ENCODE data around the gene ARGLU1. TPM values are rescaled to one million over a fixed set of nuclear protein-coding genes. Genes with fewer than 3 reads are reported as not detected.

The ARGLU1 gene
- total RNA-seq, 1 donor from 2014 or later = 56.9 TPM

- Histone ChIP-seq H2AFZ (ENCODE audit: low read depth, low read length) (no peak overlapping the region), H4K20me1 (ENCODE audit: insufficient read depth, low read length) (peaks cover 43% of the 10 kb centered on the region), H3K79me2 (ENCODE audit: insufficient read depth, low read length) (peaks cover 100% of the 10 kb centered on the region), H3K9me3 (ENCODE audit: insufficient read depth, low read depth, low read length) (no peaks in the 10 kb centered on the region), H3K9ac (ENCODE audit: low read length) (no peak overlapping the region), H3K4me1 (ENCODE audit: insufficient read depth, low read length) (peaks cover 40% of the 10 kb centered on the region), H3K36me3 (ENCODE audit: insufficient read depth, low read length) (peaks cover 2% of the 10 kb centered on the region), H3K4me2 (ENCODE audit: low read length) (no peak overlapping the region), H3K4me3 (ENCODE audit: insufficient read depth, low read depth, low read length) (no peak overlapping the region), H3K27me3 (ENCODE audit: insufficient read depth, low read length) (no peaks in the 10 kb centered on the region), H3K27ac (ENCODE audit: low read depth, low read length) (no peak overlapping the region)
- Mint-ChIP-seq H3K4me1 (ENCODE audit: low read depth, unreplicated experiment) (peaks cover 66% of the 10 kb centered on the region), H3K27ac (ENCODE audit: unreplicated experiment) (peak overlapping the region; percentile 15), H3K9me3 (ENCODE audit: unreplicated experiment) (no peaks in the 10 kb centered on the region), H3K36me3 (ENCODE audit: low read depth, unreplicated experiment) (peaks cover 3% of the 10 kb centered on the region), H3K4me3 (ENCODE audit: unreplicated experiment) (no peak overlapping the region), H3K27me3 (ENCODE audit: low read depth, unreplicated experiment) (no peaks in the 10 kb centered on the region)
- DNase-seq (ENCODE audit: low read depth) (no peak), FAIRE-seq (no peak)
- no peak for TF ChIP-seq EZH2 (IDR thresholded peaks at IDR 0.05; ENCODE audit: insufficient read depth, low read length)
- no peak for TF ChIP-seq CTCF (IDR thresholded peaks at IDR 0.05; ENCODE audit: insufficient read depth, low read depth, low read length)
Measured at GRCh38 chr13:106518512-106518911, 49.4 kb downstream of the ARGLU1 start.

GRCh38 chr13:106517109-106517847 lies 50.7 kb downstream of the ARGLU1 start:
- DNase-seq (ENCODE audit: low read depth) (no peak), FAIRE-seq (no peak)
- Mint-ChIP-seq H3K36me3 (ENCODE audit: low read depth, unreplicated experiment) (peaks cover 3% of the 10 kb centered on the region), H3K4me1 (ENCODE audit: low read depth, unreplicated experiment) (peaks cover 64% of the 10 kb centered on the region), H3K27me3 (ENCODE audit: low read depth, unreplicated experiment) (no peaks in the 10 kb centered on the region), H3K4me3 (ENCODE audit: unreplicated experiment) (no peak overlapping the region), H3K27ac (ENCODE audit: unreplicated experiment) (peak overlapping the region; percentile 88), H3K9me3 (ENCODE audit: unreplicated experiment) (no peaks in the 10 kb centered on the region)
- Histone ChIP-seq H3K9ac (ENCODE audit: low read length) (no peak overlapping the region), H2AFZ (ENCODE audit: low read depth, low read length) (no peak overlapping the region), H3K9me3 (ENCODE audit: insufficient read depth, low read depth, low read length) (no peaks in the 10 kb centered on the region), H3K4me1 (ENCODE audit: insufficient read depth, low read length) (peaks cover 36% of the 10 kb centered on the region), H3K27ac (ENCODE audit: low read depth, low read length) (peak overlapping the region; percentile 8), H3K79me2 (ENCODE audit: insufficient read depth, low read length) (peaks cover 100% of the 10 kb centered on the region), H3K36me3 (ENCODE audit: insufficient read depth, low read length) (peaks cover 2% of the 10 kb centered on the region), H3K4me3 (ENCODE audit: insufficient read depth, low read depth, low read length) (no peak overlapping the region), H3K27me3 (ENCODE audit: insufficient read depth, low read length) (no peaks in the 10 kb centered on the region), H3K4me2 (ENCODE audit: low read length) (no peak overlapping the region), H4K20me1 (ENCODE audit: insufficient read depth, low read length) (peaks cover 32% of the 10 kb centered on the region)
- TF ChIP-seq CTCF (IDR thresholded peaks at IDR 0.05; ENCODE audit: insufficient read depth, low read depth, low read length) (no peak), EZH2 (IDR thresholded peaks at IDR 0.05; ENCODE audit: insufficient read depth, low read length) (no peak)

GRCh38 chr13:106515635-106516254 lies 52.2 kb downstream of the ARGLU1 start:
- Mint-ChIP-seq H3K4me3 (ENCODE audit: unreplicated experiment) (no peak overlapping the region), H3K36me3 (ENCODE audit: low read depth, unreplicated experiment) (peaks cover 5% of the 10 kb centered on the region), H3K4me1 (ENCODE audit: low read depth, unreplicated experiment) (peaks cover 49% of the 10 kb centered on the region), H3K27ac (ENCODE audit: unreplicated experiment) (peak overlapping the region; percentile 55), H3K27me3 (ENCODE audit: low read depth, unreplicated experiment) (no peaks in the 10 kb centered on the region), H3K9me3 (ENCODE audit: unreplicated experiment) (no peaks in the 10 kb centered on the region)
- H4K20me1 ChIP-seq (ENCODE audit: insufficient read depth, low read length) = peaks cover 18% of the 10 kb centered on the region
- H3K79me2 ChIP-seq (ENCODE audit: insufficient read depth, low read length) = peaks cover 99% of the 10 kb centered on the region
- no peaks in the 10 kb centered on the region for H3K9me3 ChIP-seq (ENCODE audit: insufficient read depth, low read depth, low read length)
- H3K4me3 ChIP-seq (ENCODE audit: insufficient read depth, low read depth, low read length) = no peak overlapping the region
- peak overlapping the region; percentile 32 for H3K27ac ChIP-seq (ENCODE audit: low read depth, low read length)
- DNase-seq (ENCODE audit: low read depth) = no peak
- peak overlapping the region; percentile 32 for H3K4me2 ChIP-seq (ENCODE audit: low read length)
- H2AFZ ChIP-seq (ENCODE audit: low read depth, low read length) = no peak overlapping the region
- FAIRE-seq = peak; percentile 60
- H3K9ac ChIP-seq (ENCODE audit: low read length) = peak overlapping the region; percentile 4
- no peak for TF ChIP-seq CTCF (IDR thresholded peaks at IDR 0.05; ENCODE audit: insufficient read depth, low read depth, low read length)
- TF ChIP-seq EZH2 (IDR thresholded peaks at IDR 0.05; ENCODE audit: insufficient read depth, low read length) = no peak
- no peaks in the 10 kb centered on the region for H3K27me3 ChIP-seq (ENCODE audit: insufficient read depth, low read length)
- H3K4me1 ChIP-seq (ENCODE audit: insufficient read depth, low read length) = peaks cover 36% of the 10 kb centered on the region
- peaks cover 4% of the 10 kb centered on the region for H3K36me3 ChIP-seq (ENCODE audit: insufficient read depth, low read length)
